RCC 7860 (cell line): ENCODE data around the gene MOB3B.

ENCODE experiments used
- DNase-seq: peaks from one replicate; pipeline ENCODE4 v3.0.0-alpha.2; 2015; ENCODE audit warnings: low spot score
- FAIRE-seq: peaks from 2 replicates; lab custom pipeline; 2012; peaks lifted over from hg19 to GRCh38; lab: Jason Lieb, UNC

Gene MOB3B

GRCh38 chr9:27529316-27530278 lies at the start of gene MOB3B:
TSS of gene MOB3B (minus strand) at chr9:27529814. CDS start at chr9:27455550, 74,264 bp downstream.
- DNase-seq (peak; percentile 33), FAIRE-seq (no peak)

GRCh38 chr9:27573634-27574590 lies 44.3 kb upstream of the MOB3B start:
- peak; percentile 65 for FAIRE-seq
- peak; percentile 92 for DNase-seq

GRCh38 chr9:27572918-27573633 lies 43.5 kb upstream of the MOB3B start, which contains the start of gene C9orf72:
TSS of gene C9orf72 (minus strand) at chr9:27573481. CDS start at chr9:27567120, 6,361 bp downstream.
- FAIRE-seq (no peak), DNase-seq (no peak)

- no peak for FAIRE-seq
- peak; percentile 35 for DNase-seq
These were observed 42.9 kb upstream of the MOB3B start for GRCh38 chr9:27572566-27572917.

GRCh38 chr9:27572061-27572460 lies 42.4 kb upstream of the MOB3B start:
- FAIRE-seq (no peak), DNase-seq (no peak)

- DNase-seq (no peak), FAIRE-seq (no peak)
These were observed 41.4 kb upstream of the MOB3B start for GRCh38 chr9:27571011-27571410.

GRCh38 chr9:27569406-27569805 lies 39.8 kb upstream of the MOB3B start:
- no peak for DNase-seq
- no peak for FAIRE-seq

GRCh38 chr9:27566118-27566517 lies 36.5 kb upstream of the MOB3B start:
- DNase-seq: no peak
- FAIRE-seq: no peak

- no peak for FAIRE-seq
- DNase-seq: no peak
These were observed 36.1 kb upstream of the MOB3B start for GRCh38 chr9:27565696-27566095.

GRCh38 chr9:27564670-27565069 lies 35.1 kb upstream of the MOB3B start:
- FAIRE-seq (no peak), DNase-seq (no peak)

- FAIRE-seq: no peak
- DNase-seq: no peak
These were observed 34.3 kb upstream of the MOB3B start for GRCh38 chr9:27563738-27564430.

GRCh38 chr9:27561685-27562084 lies 32.1 kb upstream of the MOB3B start:
- DNase-seq: no peak
- no peak for FAIRE-seq

GRCh38 chr9:27560457-27560856 lies 30.8 kb upstream of the MOB3B start:
- FAIRE-seq: no peak

GRCh38 chr9:27558307-27558706 lies 28.7 kb upstream of the MOB3B start:
- FAIRE-seq (no peak), DNase-seq (no peak)

More at GRCh38 chr9:27560457-27560856, 30.8 kb upstream of the MOB3B start:
- DNase-seq: no peak

GRCh38 chr9:27556470-27556869 lies 26.9 kb upstream of the MOB3B start:
- no peak for FAIRE-seq
- no peak for DNase-seq

- FAIRE-seq (no peak), DNase-seq (no peak)
These were observed 25.1 kb upstream of the MOB3B start for GRCh38 chr9:27554712-27555111.

- DNase-seq (no peak), FAIRE-seq (no peak)
These were observed 19.7 kb upstream of the MOB3B start for GRCh38 chr9:27549196-27549755.

GRCh38 chr9:27548055-27548741 lies 18.6 kb upstream of the MOB3B start:
- peak; percentile 27 for FAIRE-seq
- peak; percentile 6 for DNase-seq

- FAIRE-seq: no peak
- no peak for DNase-seq
These were observed 15.9 kb upstream of the MOB3B start for GRCh38 chr9:27545471-27545870.
